Calu3 (cell line): ENCODE data around the gene ALK. TPM values are rescaled to one million over a fixed set of nuclear protein-coding genes. Genes with fewer than 3 reads are reported as not detected.

Experiments used
- BruUV-seq: library from RNA; stranded (reverse); fragments of 400-500 nt; replicated peaks from 2 replicates; lab custom pipeline; 2021; lab: Mats Ljungman, UMichigan
- CTCF ChIA-PET: fragments of 300-600 bp; sonication (Branson Sonifier 250); formaldehyde crosslinking; loops from one replicate; lab custom pipeline; 2022; ENCODE audit warnings: antibody characterized with exemption; lab: Charles Lee
- DNase-seq: peaks from one replicate; pipeline ENCODE4 v3.0.0; 2022
- H3K27ac Mint-ChIP-seq: one replicate; pipeline ENCODE4 v1.8.0; 2022; ENCODE audit warnings: mixed read lengths; ENCODE audit not compliant: unreplicated experiment
- H3K27me3 Mint-ChIP-seq: one replicate; pipeline ENCODE4 v1.8.0; 2022; ENCODE audit warnings: mixed read lengths; ENCODE audit not compliant: unreplicated experiment
- H3K36me3 Mint-ChIP-seq: one replicate; pipeline ENCODE4 v1.8.0; 2022; ENCODE audit warnings: mild to moderate bottlenecking, moderate library complexity, mixed read lengths; ENCODE audit not compliant: insufficient read depth, unreplicated experiment
- H3K4me1 Mint-ChIP-seq: one replicate; pipeline ENCODE4 v1.8.0; 2022; ENCODE audit warnings: mild to moderate bottlenecking, low read depth, mixed read lengths; ENCODE audit not compliant: unreplicated experiment
- H3K4me3 Mint-ChIP-seq: one replicate; pipeline ENCODE4 v1.8.0; 2022; ENCODE audit warnings: mild to moderate bottlenecking, low read depth, moderate library complexity, mixed read lengths; ENCODE audit not compliant: unreplicated experiment
- H3K9me3 Mint-ChIP-seq: one replicate; pipeline ENCODE4 v1.8.0; 2022; ENCODE audit warnings: low read depth, mixed read lengths; ENCODE audit not compliant: unreplicated experiment
- CTCF ChIP-seq: fragments of 200-600 bp; IDR thresholded peaks from one replicate; pipeline ENCODE4 v1.8.0; 2022; ENCODE audit warnings: antibody characterized with exemption; ENCODE audit not compliant: unreplicated experiment
- intact Hi-C: fragments of 100-400 bp; cut with micrococcal nuclease; formaldehyde crosslinking; loops from one replicate; pipeline ENCODE4 v1.10.0; 2022; ENCODE audit not compliant: unreplicated experiment
- total RNA-seq: library from RNA; stranded (reverse); gene quantifications from 2 replicates; pipeline ENCODE4 v1.2.3, GENCODE V29; 2022

ALK gene
- total RNA-seq, 1 experiment from 2014 or later: not detected

- Mint-ChIP-seq H3K9me3 (no peaks in the 10 kb centered on the region), H3K27ac (no peak overlapping the region), H3K36me3 (no peaks in the 10 kb centered on the region), H3K4me1 (no peaks in the 10 kb centered on the region), H3K4me3 (no peak overlapping the region), H3K27me3 (peaks cover 90% of the 10 kb centered on the region)
- no peak for TF ChIP-seq CTCF
- DNase-seq: no peak
- BruUV-seq: no TSS peak
- CTCF ChIA-PET: no interaction called here
- intact Hi-C loops: no loop called here
Measured at GRCh38 chr2:29619689-29620088, 301.7 kb downstream of the ALK start.

- intact Hi-C loops: no loop called here
- Mint-ChIP-seq H3K27me3 (peaks cover 88% of the 10 kb centered on the region), H3K36me3 (no peaks in the 10 kb centered on the region)
Measured at GRCh38 chr2:29618024-29618423, 303.4 kb downstream of the ALK start.

GRCh38 chr2:29617351-29617750, 304.0 kb downstream of the ALK start:
- H3K9me3 Mint-ChIP-seq: no peaks in the 10 kb centered on the region
- no peak for DNase-seq
- no peak overlapping the region for H3K4me3 Mint-ChIP-seq
- no peak overlapping the region for H3K27ac Mint-ChIP-seq
- no peaks in the 10 kb centered on the region for H3K4me1 Mint-ChIP-seq
- CTCF ChIA-PET: no interaction called here
- TF ChIP-seq CTCF: no peak
- no peaks in the 10 kb centered on the region for H3K36me3 Mint-ChIP-seq
- BruUV-seq: no TSS peak
- intact Hi-C loops: no loop called here
- peaks cover 87% of the 10 kb centered on the region for H3K27me3 Mint-ChIP-seq

More at GRCh38 chr2:29618024-29618423, 303.4 kb downstream of the ALK start:
- BruUV-seq: no TSS peak
- H3K4me3 Mint-ChIP-seq: no peak overlapping the region
- CTCF ChIA-PET: no interaction called here
- H3K4me1 Mint-ChIP-seq: no peaks in the 10 kb centered on the region
- H3K9me3 Mint-ChIP-seq: no peaks in the 10 kb centered on the region
- TF ChIP-seq CTCF: no peak
- no peak for DNase-seq
- no peak overlapping the region for H3K27ac Mint-ChIP-seq

- Mint-ChIP-seq H3K27ac (no peak overlapping the region), H3K36me3 (no peaks in the 10 kb centered on the region), H3K4me3 (no peak overlapping the region), H3K27me3 (peaks cover 87% of the 10 kb centered on the region), H3K4me1 (no peaks in the 10 kb centered on the region), H3K9me3 (no peaks in the 10 kb centered on the region)
- intact Hi-C loops: no loop called here
- BruUV-seq: no TSS peak
- CTCF ChIA-PET: no interaction called here
- no peak for TF ChIP-seq CTCF
- DNase-seq: no peak
Measured at GRCh38 chr2:29616569-29616968, 304.8 kb downstream of the ALK start.
